K562 (cell line): ENCODE data around the gene GNG7. TPM values are rescaled to one million over a fixed set of nuclear protein-coding genes. Genes with fewer than 3 reads are reported as not detected.

Experiments used
- BCOR ChIP-seq: fragments of 450-650 bp; IDR thresholded peaks from 2 replicates; pipeline ENCODE4 v1.6.1; 2016
- CBFA2T2 ChIP-seq: fragments of 450-650 bp; conservative IDR thresholded peaks from 2 replicates; pipeline ENCODE4 v1.6.1; 2017; ENCODE audit warnings: mild to moderate bottlenecking
- CBX5 ChIP-seq: IDR thresholded peaks from 2 replicates; pipeline ENCODE4 v1.6.1; 2014; ENCODE audit warnings: low read depth, borderline replicate concordance
- ELF2 ChIP-seq: fragments of 250-450 bp; sonication (Bioruptor Pico); IDR thresholded peaks from 2 replicates; pipeline ENCODE4 v1.5.0; 2021; ENCODE audit warnings: mild to moderate bottlenecking
- HCFC1 ChIP-seq: IDR thresholded peaks from 2 replicates; pipeline ENCODE4 v1.6.1; 2012; ENCODE audit warnings: low read depth, low read length, improper control_type of control experiment
- HIVEP1 ChIP-seq: fragments of 250-450 bp; sonication (Bioruptor Pico); IDR thresholded peaks from 2 replicates; pipeline ENCODE4 v1.4.0; 2020; ENCODE audit warnings: mild to moderate bottlenecking
- NFXL1 ChIP-seq: fragments of 450-650 bp; formaldehyde crosslinking; IDR thresholded peaks from 2 replicates; pipeline ENCODE4 v1.4.0; 2021; ENCODE audit warnings: mild to moderate bottlenecking
- PCBP1 ChIP-seq: fragments of 200-400 bp; formaldehyde crosslinking; IDR thresholded peaks from 2 replicates; pipeline ENCODE4 v1.6.1; 2018; ENCODE audit warnings: mild to moderate bottlenecking, low read depth, low read length; ENCODE audit not compliant: poor library complexity, severe bottlenecking
- RAD21 ChIP-seq, 2 experiments: fragments of 250-450 bp in 1 of 2; fragments of 450-650 bp in 1 of 2; sonication (Bioruptor Pico) in 1 of 2; formaldehyde crosslinking in 1 of 2; IDR thresholded peaks in 1 of 2; conservative IDR thresholded peaks in 1 of 2; 2 replicates each; pipeline versions ENCODE4 v1.4.0 to v1.8.0; 2020 to 2022; ENCODE audit warnings: mild to moderate bottlenecking in 2 of 2, moderate library complexity in 1 of 2
- RBFOX2 ChIP-seq: fragments of 200-400 bp; formaldehyde crosslinking; IDR thresholded peaks from 2 replicates; pipeline ENCODE4 v1.6.1; 2017; ENCODE audit warnings: low read depth, mild to moderate bottlenecking, low read length, moderate library complexity
- RBM25 ChIP-seq: fragments of 200-400 bp; formaldehyde crosslinking; IDR thresholded peaks from 2 replicates; pipeline ENCODE4 v1.6.1; 2018; ENCODE audit warnings: low read length, low read depth, moderate library complexity; ENCODE audit not compliant: severe bottlenecking
- SETDB1 ChIP-seq: IDR thresholded peaks from one replicate; pipeline ENCODE4 v1.6.1; 2012; ENCODE audit warnings: low read length, control low read depth, inconsistent platforms
- XRCC4 ChIP-seq: IDR thresholded peaks from one replicate; pipeline ENCODE4 v1.6.1; 2011; ENCODE audit not compliant: insufficient read depth, insufficient read length; ENCODE audit errors: extremely low read depth
- ZNF551 ChIP-seq: fragments of 250-450 bp; sonication (Bioruptor Pico); IDR thresholded peaks from 2 replicates; pipeline ENCODE4 v1.5.0; 2021; ENCODE audit warnings: mild to moderate bottlenecking, moderate library complexity
- polyA plus RNA-seq, 8 experiments: library from polyadenylated mRNA; depleted of rRNA in 4 of 8; stranded (reverse) in 5 of 8; unstranded in 3 of 8; fragments of >200 nt; fragmentation: Nextera tagmentation in 2 of 8; fragmentation: Illumina TruSeq in 1 of 8; extraction: Ambion mirVana in 2 of 8; extraction: Trizol in 1 of 8; gene quantifications; 2 replicates each; pipeline versions ENCODE4 v1.2.1 to v1.2.3, GENCODE V29; 2011 to 2014; ENCODE audit warnings: inconsistent platforms in 1 of 8, missing spikeins in 1 of 8
- total RNA-seq, 7 experiments: library from RNA; depleted of rRNA in 6 of 7; stranded (reverse); fragments of >200 nt in 6 of 7; fragmentation: Illumina TruSeq in 2 of 7; extraction: Trizol in 2 of 7; gene quantifications; 2 replicates each; pipeline versions ENCODE4 v1.2.1 to v1.2.3, GENCODE V29; 2011 to 2021; ENCODE audit warnings: low replicate concordance in 1 of 7
- TF ChIP-seq, protein P1 (sequence below): sonication (generic); formaldehyde crosslinking; IDR thresholded peaks from 2 replicates; pipeline ENCODE4 v1.8.0; 2022; ENCODE audit warnings: mild to moderate bottlenecking, missing genetic modification reagents
- TF ChIP-seq, protein P2 (sequence below), 2 experiments: fragments of 450-650 bp in 1 of 2; sonication (generic) in 1 of 2; formaldehyde crosslinking; conservative IDR thresholded peaks; 2 replicates each; pipeline versions ENCODE4 v1.4.0 to v1.8.1; 2020 to 2022; ENCODE audit warnings: mild to moderate bottlenecking in 1 of 2, missing genetic modification reagents in 1 of 2
- TF ChIP-seq, protein P3 (sequence below), 3 experiments: fragments of 200-800 bp in 1 of 3; fragments of 250-450 bp in 1 of 3; fragments of 450-650 bp in 1 of 3; sonication (Bioruptor Pico) in 1 of 3; sonication (Bioruptor generic) in 1 of 3; formaldehyde crosslinking in 1 of 3; IDR thresholded peaks; 2 replicates each; pipeline versions ENCODE4 v1.6.1 to v1.8.0; 2016 to 2022; ENCODE audit warnings: mild to moderate bottlenecking in 2 of 3, missing genetic modification characterization in 2 of 3, missing compliant biosample characterization in 1 of 3, moderate library complexity in 1 of 3
- TF ChIP-seq, protein P4 (sequence below): fragments of 250-450 bp; sonication (Bioruptor Pico); IDR thresholded peaks from 2 replicates; pipeline ENCODE4 v1.4.0; 2020; ENCODE audit warnings: borderline replicate concordance
- TF ChIP-seq, protein P5 (sequence below): sonication (generic); formaldehyde crosslinking; IDR thresholded peaks from 2 replicates; pipeline ENCODE4 v1.8.0; 2022; ENCODE audit warnings: mild to moderate bottlenecking, missing genetic modification reagents
- TF ChIP-seq, protein P6 (sequence below): IDR thresholded peaks from 2 replicates; pipeline ENCODE4 v1.6.1; 2011; ENCODE audit not compliant: insufficient read length; ENCODE audit errors: extremely low read depth

Gene GNG7
- total and polyA plus RNA-seq, 9 of the 15 experiments (the other 6 are each of a cell fraction or from before 2014, with no cell fraction given) = 0.01 to 0.20 (median 0.06) TPM; not detected in 1

DNA sequence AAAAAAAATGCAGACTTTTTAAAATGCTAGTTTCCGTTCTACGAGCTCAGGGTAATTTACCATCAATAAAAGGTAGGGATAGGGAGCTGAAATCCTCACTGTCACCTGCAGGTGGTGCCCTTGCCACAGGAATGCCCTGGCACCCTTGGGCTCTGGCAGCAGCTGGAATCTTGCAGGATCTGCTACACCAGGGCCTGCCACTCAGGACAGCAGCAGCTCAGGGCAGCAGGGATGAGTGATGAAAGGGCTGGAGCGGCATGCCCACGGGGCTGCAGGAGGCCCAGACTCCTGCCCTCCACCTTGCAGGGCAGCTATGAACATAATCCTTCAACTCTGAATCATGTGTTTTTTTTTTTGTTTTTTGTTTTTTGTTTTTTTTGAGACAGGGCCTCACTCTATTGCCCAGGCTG lies 54.0 kb downstream of the GNG7 start (continued):
- TF ChIP-seq, protein P1, sequence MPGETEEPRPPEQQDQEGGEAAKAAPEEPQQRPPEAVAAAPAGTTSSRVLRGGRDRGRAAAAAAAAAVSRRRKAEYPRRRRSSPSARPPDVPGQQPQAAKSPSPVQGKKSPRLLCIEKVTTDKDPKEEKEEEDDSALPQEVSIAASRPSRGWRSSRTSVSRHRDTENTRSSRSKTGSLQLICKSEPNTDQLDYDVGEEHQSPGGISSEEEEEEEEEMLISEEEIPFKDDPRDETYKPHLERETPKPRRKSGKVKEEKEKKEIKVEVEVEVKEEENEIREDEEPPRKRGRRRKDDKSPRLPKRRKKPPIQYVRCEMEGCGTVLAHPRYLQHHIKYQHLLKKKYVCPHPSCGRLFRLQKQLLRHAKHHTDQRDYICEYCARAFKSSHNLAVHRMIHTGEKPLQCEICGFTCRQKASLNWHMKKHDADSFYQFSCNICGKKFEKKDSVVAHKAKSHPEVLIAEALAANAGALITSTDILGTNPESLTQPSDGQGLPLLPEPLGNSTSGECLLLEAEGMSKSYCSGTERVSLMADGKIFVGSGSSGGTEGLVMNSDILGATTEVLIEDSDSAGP (CRISPR knock-in tag) = no peak
- TF ChIP-seq NFXL1 (CRISPR knock-in tag) = no peak
- TF ChIP-seq, protein P2, sequence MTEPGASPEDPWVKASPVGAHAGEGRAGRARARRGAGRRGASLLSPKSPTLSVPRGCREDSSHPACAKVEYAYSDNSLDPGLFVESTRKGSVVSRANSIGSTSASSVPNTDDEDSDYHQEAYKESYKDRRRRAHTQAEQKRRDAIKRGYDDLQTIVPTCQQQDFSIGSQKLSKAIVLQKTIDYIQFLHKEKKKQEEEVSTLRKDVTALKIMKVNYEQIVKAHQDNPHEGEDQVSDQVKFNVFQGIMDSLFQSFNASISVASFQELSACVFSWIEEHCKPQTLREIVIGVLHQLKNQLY (CRISPR knock-in tag; conservative IDR thresholded peaks at IDR 0.05) = no peak
- no peak for TF ChIP-seq ZNF551
- TF ChIP-seq, protein P3, sequence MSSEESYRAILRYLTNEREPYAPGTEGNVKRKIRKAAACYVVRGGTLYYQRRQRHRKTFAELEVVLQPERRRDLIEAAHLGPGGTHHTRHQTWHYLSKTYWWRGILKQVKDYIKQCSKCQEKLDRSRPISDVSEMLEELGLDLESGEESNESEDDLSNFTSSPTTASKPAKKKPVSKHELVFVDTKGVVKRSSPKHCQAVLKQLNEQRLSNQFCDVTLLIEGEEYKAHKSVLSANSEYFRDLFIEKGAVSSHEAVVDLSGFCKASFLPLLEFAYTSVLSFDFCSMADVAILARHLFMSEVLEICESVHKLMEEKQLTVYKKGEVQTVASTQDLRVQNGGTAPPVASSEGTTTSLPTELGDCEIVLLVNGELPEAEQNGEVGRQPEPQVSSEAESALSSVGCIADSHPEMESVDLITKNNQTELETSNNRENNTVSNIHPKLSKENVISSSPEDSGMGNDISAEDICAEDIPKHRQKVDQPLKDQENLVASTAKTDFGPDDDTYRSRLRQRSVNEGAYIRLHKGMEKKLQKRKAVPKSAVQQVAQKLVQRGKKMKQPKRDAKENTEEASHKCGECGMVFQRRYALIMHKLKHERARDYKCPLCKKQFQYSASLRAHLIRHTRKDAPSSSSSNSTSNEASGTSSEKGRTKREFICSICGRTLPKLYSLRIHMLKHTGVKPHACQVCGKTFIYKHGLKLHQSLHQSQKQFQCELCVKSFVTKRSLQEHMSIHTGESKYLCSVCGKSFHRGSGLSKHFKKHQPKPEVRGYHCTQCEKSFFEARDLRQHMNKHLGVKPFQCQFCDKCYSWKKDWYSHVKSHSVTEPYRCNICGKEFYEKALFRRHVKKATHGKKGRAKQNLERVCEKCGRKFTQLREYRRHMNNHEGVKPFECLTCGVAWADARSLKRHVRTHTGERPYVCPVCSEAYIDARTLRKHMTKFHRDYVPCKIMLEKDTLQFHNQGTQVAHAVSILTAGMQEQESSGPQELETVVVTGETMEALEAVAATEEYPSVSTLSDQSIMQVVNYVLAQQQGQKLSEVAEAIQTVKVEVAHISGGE (CRISPR knock-in tag; IDR thresholded peaks at IDR 0.05) = 0 out of 6 replicates have a peak, but pooled peaks of 1 of the 3 experiments have one; percentile 29
- no peak for TF ChIP-seq XRCC4
- TF ChIP-seq RAD21 (CRISPR knock-in tag; conservative IDR thresholded peaks at IDR 0.05 in 1 of 2, IDR thresholded peaks at IDR 0.05 in 1 of 2) = peak; percentile 92 to 97
- TF ChIP-seq BCOR = peak; percentile 53; the same call in 1 of the 2 replicates
- TF ChIP-seq, protein P4, sequence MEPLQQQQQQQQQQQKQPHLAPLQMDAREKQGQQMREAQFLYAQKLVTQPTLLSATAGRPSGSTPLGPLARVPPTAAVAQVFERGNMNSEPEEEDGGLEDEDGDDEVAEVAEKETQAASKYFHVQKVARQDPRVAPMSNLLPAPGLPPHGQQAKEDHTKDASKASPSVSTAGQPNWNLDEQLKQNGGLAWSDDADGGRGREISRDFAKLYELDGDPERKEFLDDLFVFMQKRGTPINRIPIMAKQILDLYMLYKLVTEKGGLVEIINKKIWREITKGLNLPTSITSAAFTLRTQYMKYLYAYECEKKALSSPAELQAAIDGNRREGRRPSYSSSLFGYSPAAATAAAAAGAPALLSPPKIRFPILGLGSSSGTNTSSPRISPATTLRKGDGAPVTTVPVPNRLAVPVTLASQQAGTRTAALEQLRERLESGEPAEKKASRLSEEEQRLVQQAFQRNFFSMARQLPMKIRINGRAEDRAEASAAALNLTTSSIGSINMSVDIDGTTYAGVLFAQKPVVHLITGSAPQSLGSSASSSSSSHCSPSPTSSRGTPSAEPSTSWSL = no peak
- TF ChIP-seq, protein P5, sequence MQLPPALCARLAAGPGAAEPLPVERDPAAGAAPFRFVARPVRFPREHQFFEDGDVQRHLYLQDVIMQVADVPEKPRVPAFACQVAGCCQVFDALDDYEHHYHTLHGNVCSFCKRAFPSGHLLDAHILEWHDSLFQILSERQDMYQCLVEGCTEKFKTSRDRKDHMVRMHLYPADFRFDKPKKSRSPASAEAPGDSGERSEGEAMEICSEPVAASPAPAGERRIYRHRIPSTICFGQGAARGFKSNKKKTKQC = no peak
- TF ChIP-seq SETDB1 = no peak
- TF ChIP-seq HIVEP1 (CRISPR knock-in tag) = no peak
- no peak for TF ChIP-seq ELF2 (CRISPR knock-in tag)
- TF ChIP-seq RBM25 = peak; percentile 93
- TF ChIP-seq RBFOX2 = no peak
- no peak for TF ChIP-seq CBFA2T2
- TF ChIP-seq, protein P6, sequence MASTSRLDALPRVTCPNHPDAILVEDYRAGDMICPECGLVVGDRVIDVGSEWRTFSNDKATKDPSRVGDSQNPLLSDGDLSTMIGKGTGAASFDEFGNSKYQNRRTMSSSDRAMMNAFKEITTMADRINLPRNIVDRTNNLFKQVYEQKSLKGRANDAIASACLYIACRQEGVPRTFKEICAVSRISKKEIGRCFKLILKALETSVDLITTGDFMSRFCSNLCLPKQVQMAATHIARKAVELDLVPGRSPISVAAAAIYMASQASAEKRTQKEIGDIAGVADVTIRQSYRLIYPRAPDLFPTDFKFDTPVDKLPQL = no peak
- no peak for TF ChIP-seq PCBP1
- no peak for TF ChIP-seq HCFC1
- TF ChIP-seq CBX5 = no peak
